Sigmoid colon (tissue), 7 donors: ENCODE data around the gene BBIP1. TPM values are rescaled to one million over a fixed set of nuclear protein-coding genes. Genes with fewer than 3 reads are reported as not detected.

Source experiments
- DNase-seq: peaks from one replicate; pipeline ENCODE4 v3.0.0-alpha.2; 2019
- H3K27ac ChIP-seq, 4 donors: fragments of 200-600 bp; sonication (generic); one replicate each; pipeline ENCODE4 v1.5.1; 2016 to 2019; ENCODE audit warnings: mild to moderate bottlenecking in 1 of 4
- H3K27me3 ChIP-seq, 3 donors: fragments of 200-600 bp; sonication (generic); one replicate each; pipeline ENCODE4 v1.5.1; 2019; ENCODE audit warnings: mild to moderate bottlenecking in 1 of 3
- H3K36me3 ChIP-seq, 4 donors: fragments of 200-600 bp; sonication (generic); one replicate each; pipeline ENCODE4 v1.5.1; 2016 to 2019
- H3K4me1 ChIP-seq, 4 donors: fragments of 200-600 bp; sonication (generic); one replicate each; pipeline ENCODE4 v1.5.1; 2017 to 2019
- H3K4me3 ChIP-seq, 4 donors: fragments of 200-600 bp; sonication (generic); one replicate each; pipeline ENCODE4 v1.5.1; 2017 to 2019; ENCODE audit warnings: mild to moderate bottlenecking in 2 of 4, moderate library complexity in 1 of 4
- H3K9me3 ChIP-seq, 4 donors: fragments of 200-600 bp in 3 of 4; sonication (generic) in 3 of 4; one replicate each; pipeline versions ENCODE4 v1.5.1 to v1.6.1; 2013 to 2019
- CTCF ChIP-seq, 4 experiments: fragments of 450-650 bp in 3 of 4; fragments of 200-600 bp in 1 of 4; IDR thresholded peaks; one replicate each; pipeline ENCODE4 v1.5.1; 2016 to 2019; ENCODE audit warnings: antibody characterized with exemption in 4 of 4, mild to moderate bottlenecking in 3 of 4, moderate library complexity in 2 of 4
- EP300 ChIP-seq, 4 donors: sonication (generic); formaldehyde crosslinking; IDR thresholded peaks; one replicate each; pipeline ENCODE4 v1.6.1; 2017; ENCODE audit warnings: antibody characterized with exemption in 4 of 4
- POLR2A ChIP-seq, 2 donors: fragments of 450-650 bp; IDR thresholded peaks; one replicate each; pipeline ENCODE4 v1.6.1; 2016; ENCODE audit warnings: antibody characterized with exemption in 2 of 2, mild to moderate bottlenecking in 2 of 2, moderate library complexity in 2 of 2
- POLR2AphosphoS5 ChIP-seq, 4 donors: sonication (generic); formaldehyde crosslinking; IDR thresholded peaks; one replicate each; pipeline ENCODE4 v1.6.1; 2017; ENCODE audit warnings: antibody characterized with exemption in 4 of 4
- WGBS, 2 donors: extraction: QIAGEN DNeasy Blood & Tissue Kit; methylation state at CpG; one replicate each; pipeline ENCODE4 v1.1.7; 2013; 5-methylcytosine and 5-hydroxymethylcytosine counted together
- intact Hi-C: fragments of 100-400 bp; cut with DNase I; formaldehyde crosslinking; loops from one replicate; pipeline ENCODE4 v1.15.1; 2023
- polyA plus RNA-seq, 3 donors: library from polyadenylated mRNA; stranded (reverse); fragments of 200-250 nt; gene quantifications; one replicate each; pipeline ENCODE4 v1.2.3, GENCODE V29; 2013
- total RNA-seq, 4 donors: library from RNA; depleted of rRNA; stranded (reverse); fragments of >200 nt; gene quantifications; one replicate each; pipeline ENCODE4 v1.1.0, GENCODE V29; 2016
- donor health status: healthy with polysubstance abuse.
- donor health status: Bipolar disorder and iron deficiency.
- donor health status: healthy.

BBIP1 gene
- total and polyA plus RNA-seq, 7 donors = 16.2 to 36.8 (median 21.6) TPM

GRCh38 chr10:110959379-110960332 is 40.7 kb upstream of the BBIP1 start:
- WGBS, 2 donors = 56 to 65% methylated on average over 4 of the region's 4 CpGs
- TF ChIP-seq CTCF (IDR thresholded peaks at IDR 0.05) = no peak

GRCh38 chr10:110957606-110958005 is 38.6 kb upstream of the BBIP1 start:
- intact Hi-C loops = no loop called here
- WGBS, 2 donors = 88 to 97% methylated on average over 1 of the region's 1 CpG
- H3K27me3 ChIP-seq = no peaks in the 10 kb centered on the region

More at GRCh38 chr10:110959379-110960332, 40.7 kb upstream of the BBIP1 start:
- H3K27me3 ChIP-seq = no peaks in the 10 kb centered on the region
- peak overlapping the region in 2 of 4 donors; percentile 29 to 36 for H3K27ac ChIP-seq
- no peaks in the 10 kb centered on the region for H3K9me3 ChIP-seq
- intact Hi-C loops = loop anchor here (5.0 kb wide), 1 partner anchor 638 kb away; no protein-coding TSS in a partner anchor
- no peak for DNase-seq
- peaks cover 0 to 64% (median 43%) of the 10 kb centered on the region in 4 donors for H3K4me1 ChIP-seq
- H3K4me3 ChIP-seq = no peak overlapping the region
- no peaks in the 10 kb centered on the region for H3K36me3 ChIP-seq

GRCh38 chr10:110951381-110951780 is 32.4 kb upstream of the BBIP1 start:
- intact Hi-C loops = no loop called here
- TF ChIP-seq POLR2A (IDR thresholded peaks at IDR 0.05) = no peak
- TF ChIP-seq CTCF (IDR thresholded peaks at IDR 0.05) = no peak
- DNase-seq = no peak
- Histone ChIP-seq H3K27me3 (no peaks in the 10 kb centered on the region), H3K27ac (no peak overlapping the region), H3K9me3 (no peaks in the 10 kb centered on the region), H3K4me3 (no peak overlapping the region), H3K4me1 (peaks cover 0 to 21% (median 14%) of the 10 kb centered on the region in 4 donors), H3K36me3 (no peaks in the 10 kb centered on the region)
- WGBS, 2 donors = 93 to 96% methylated on average over 4 of the region's 4 CpGs

More at GRCh38 chr10:110957606-110958005, 38.6 kb upstream of the BBIP1 start:
- Histone ChIP-seq H3K4me3 (no peak overlapping the region), H3K36me3 (no peaks in the 10 kb centered on the region), H3K27ac (no peak overlapping the region), H3K9me3 (no peaks in the 10 kb centered on the region), H3K4me1 (peaks cover 0 to 44% (median 34%) of the 10 kb centered on the region in 4 donors)
- no peak for DNase-seq
- TF ChIP-seq CTCF (IDR thresholded peaks at IDR 0.05) (no peak), POLR2A (IDR thresholded peaks at IDR 0.05) (no peak), EP300 (IDR thresholded peaks at IDR 0.05) (no peak), POLR2AphosphoS5 (IDR thresholded peaks at IDR 0.05) (no peak)

- H3K27ac ChIP-seq = no peak overlapping the region
- H3K27me3 ChIP-seq = no peaks in the 10 kb centered on the region
- H3K9me3 ChIP-seq = no peaks in the 10 kb centered on the region
- WGBS, 2 donors = 83 to 86% methylated on average over 4 of the region's 4 CpGs
- peaks cover 0 to 47% (median 33%) of the 10 kb centered on the region in 4 donors for H3K4me1 ChIP-seq
- TF ChIP-seq EP300 (IDR thresholded peaks at IDR 0.05) = no peak
- no peak for TF ChIP-seq POLR2AphosphoS5 (IDR thresholded peaks at IDR 0.05)
- no peak overlapping the region for H3K4me3 ChIP-seq
- DNase-seq = no peak
- H3K36me3 ChIP-seq = no peaks in the 10 kb centered on the region
- intact Hi-C loops = no loop called here
Observed at GRCh38 chr10:110947061-110947595, 28.1 kb upstream of the BBIP1 start.

GRCh38 chr10:110946496-110946895 is 27.5 kb upstream of the BBIP1 start:
- Histone ChIP-seq H3K9me3 (no peaks in the 10 kb centered on the region), H3K4me1 (peaks cover 0 to 47% (median 33%) of the 10 kb centered on the region in 4 donors), H3K27ac (no peak overlapping the region), H3K27me3 (no peaks in the 10 kb centered on the region), H3K36me3 (no peaks in the 10 kb centered on the region), H3K4me3 (no peak overlapping the region)
- 93 to 96% methylated on average over 1 of the region's 1 CpG for WGBS, 2 donors
- DNase-seq = no peak
- TF ChIP-seq CTCF (IDR thresholded peaks at IDR 0.05) (no peak), EP300 (IDR thresholded peaks at IDR 0.05) (no peak), POLR2A (IDR thresholded peaks at IDR 0.05) (no peak), POLR2AphosphoS5 (IDR thresholded peaks at IDR 0.05) (no peak)
- intact Hi-C loops = no loop called here
